NCI-H2196 (cell line): ENCODE data around the gene TNK2.
A peak's percentile ranks its signal among the peaks of the same experiment; 100 is the strongest.
"Not testable (repeated sequence)": the region's sequence is repeated elsewhere in the genome, so short reads cannot be mapped to it uniquely, and the experiment has no call there.

ENCODE experiments used
- DNase-seq: peaks from one replicate; lab custom pipeline; 2025; ENCODE audit not compliant: unreplicated experiment; lab: John Stamatoyannopoulos, UW

TNK2 gene

DNA sequence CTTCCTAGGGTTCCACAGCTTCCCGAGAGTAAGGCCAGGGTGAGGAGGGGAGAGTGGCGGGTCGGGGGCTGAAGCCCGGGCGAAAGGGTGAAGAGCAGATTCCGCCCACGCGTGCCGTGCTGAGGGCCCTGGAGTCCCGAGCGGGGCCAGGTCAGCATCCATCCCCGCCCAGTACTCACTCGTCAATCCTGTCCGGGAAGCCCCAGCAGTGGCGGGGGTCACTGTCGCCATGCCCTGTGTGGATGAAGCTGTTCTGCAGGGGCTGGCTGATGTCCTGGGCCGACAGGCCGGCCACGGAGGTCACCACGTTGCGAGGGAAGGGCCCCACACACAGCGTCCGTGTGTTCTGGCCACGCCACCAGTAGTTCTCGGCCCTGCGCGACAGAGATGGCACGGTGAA, 36.3 kb downstream of the TNK2 start:
- DNase-seq = no peak

DNA sequence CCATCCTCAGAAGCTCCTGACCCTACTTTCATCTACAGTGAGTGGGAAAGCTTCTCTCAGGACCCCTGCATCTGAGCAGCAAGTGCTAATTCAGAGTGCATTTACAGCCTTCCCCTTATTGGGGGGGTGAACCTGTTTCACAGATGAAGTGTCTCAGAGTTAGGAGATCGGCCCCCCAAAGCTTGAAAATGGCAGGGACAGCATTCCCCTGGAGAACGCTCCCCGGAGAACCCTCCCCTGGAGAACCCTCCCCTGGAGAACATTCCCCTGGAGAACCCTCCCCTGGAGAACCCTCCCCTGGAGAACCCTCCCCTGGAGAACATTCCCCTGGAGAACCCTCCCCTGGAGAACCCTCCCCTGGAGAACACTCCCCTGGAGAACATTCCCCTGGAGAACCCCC, 36.7 kb downstream of the TNK2 start:
- DNase-seq = not testable (repeated sequence)

DNA sequence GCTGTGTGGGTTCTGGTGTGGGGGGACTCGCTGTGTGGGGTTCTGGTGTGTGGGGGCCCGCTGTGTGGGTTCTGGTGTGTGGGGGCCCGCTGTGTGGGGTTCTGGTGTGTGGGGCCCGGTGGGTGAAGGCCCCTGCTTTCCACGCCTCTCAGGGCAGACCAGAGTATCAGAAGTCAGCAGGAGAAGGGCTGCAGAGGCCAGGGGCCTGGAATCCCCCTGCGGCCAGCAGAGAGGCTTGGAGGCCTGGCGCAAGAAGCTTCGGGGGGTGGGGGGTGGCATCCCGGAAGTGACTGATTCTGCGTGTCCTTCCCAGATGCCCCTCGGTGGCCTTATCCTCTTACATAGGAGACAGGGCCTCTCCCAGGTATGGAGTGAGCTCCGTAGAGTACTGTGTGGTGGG, 37.4 kb downstream of the TNK2 start:
- no peak for DNase-seq

DNA sequence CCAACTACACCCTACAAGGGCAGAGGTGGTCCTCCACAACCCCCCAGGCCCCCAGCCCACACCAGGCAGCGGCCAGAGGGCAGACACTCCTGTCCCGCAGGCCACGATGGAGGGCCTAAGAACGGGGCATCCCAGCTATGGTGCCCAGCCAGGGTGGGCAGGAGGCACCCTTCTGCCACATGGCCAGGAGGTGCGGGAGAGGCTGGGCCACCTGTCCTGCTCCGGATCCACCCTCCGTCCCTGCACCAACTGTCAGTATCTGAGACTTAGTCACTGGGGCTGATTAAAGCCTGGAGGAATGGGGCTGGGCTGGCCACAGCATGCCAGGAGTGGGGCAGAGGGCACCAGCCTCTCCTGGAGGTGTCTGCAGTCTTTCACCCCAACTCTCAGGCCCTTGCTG, 37.9 kb downstream of the TNK2 start:
- no peak for DNase-seq

DNA sequence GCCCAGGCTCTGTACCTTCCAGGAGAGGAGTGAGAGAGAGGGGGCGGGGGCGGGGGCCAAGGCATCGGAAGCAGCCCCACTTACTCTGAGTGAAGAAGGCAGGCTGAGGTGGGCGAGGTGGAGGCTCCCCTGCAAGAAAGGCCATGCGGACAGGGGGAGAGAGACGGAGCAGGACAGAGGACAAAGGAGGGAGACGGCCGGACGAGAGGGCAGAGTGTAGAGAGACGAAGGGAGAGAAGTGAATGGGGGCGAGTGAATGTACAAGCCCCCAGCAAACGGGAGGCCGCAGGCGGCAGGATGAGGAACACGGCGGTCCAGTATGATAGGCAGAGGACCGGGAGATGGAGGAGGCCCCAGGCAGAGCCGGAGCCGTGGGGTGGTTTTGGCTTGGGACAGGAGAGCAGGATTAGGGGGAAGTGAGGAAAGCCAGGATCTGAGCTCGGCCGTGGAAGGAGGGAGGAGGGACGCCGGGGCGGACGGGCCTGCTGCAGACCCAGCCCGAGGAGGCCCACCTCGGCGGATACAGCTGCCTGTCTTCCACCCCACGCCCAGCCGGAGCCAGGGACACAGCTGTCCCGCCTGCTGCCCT, 38.8 kb downstream of the TNK2 start:
- no peak for DNase-seq

DNA sequence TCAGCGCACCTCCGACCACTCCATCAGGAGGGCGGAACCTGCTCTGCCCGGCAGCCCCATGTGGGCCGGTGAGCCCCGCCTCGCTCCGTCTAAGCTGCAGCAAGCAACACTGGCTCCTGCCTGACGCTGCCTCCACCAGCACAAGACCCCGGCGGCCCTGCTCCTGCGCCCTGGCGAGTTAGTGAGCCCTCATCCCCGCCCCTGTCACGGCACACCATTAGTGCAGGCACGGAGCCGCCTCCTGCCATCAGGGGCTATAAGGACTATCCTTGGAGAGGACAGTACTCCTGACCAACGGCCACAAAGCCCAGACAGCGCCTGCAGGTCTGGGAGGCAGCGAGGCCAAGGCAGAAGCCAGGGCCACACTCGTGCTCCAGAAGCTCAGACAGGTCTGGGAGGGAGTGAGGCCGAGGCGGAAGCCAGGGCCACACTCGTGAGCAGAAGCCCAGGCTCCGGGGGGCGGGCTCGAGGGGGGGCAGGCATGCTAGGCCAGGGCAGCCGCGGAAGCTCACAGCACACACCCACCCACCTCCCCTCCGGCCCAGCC, 39.4 kb downstream of the TNK2 start:
- DNase-seq = no peak

DNA sequence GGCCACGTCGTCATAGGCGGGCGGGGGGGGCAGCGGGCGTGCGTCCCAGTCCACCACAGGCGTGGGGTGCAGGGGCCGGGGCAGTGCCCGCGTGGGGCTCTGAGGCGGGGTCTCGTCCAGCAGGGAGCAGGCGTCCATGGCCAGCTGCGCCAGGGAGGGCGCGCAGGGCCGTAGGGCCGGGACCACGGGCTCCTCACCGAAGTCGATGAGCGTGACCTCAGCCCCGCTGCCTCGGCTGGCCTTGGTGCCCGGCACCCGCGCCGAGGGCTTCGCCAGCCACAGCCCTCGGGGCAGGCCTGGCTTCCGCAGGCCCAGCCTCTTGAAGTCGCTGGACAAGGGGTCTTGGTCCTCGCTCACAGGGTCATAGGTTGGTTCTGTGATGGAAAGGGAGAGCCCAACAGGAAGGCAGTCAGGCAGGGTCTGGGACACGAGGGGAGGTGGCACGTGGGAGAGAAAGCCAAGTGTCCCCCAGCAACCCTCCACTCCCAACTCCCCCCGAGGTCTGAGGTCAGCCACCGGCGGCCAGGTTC, 40.0 kb downstream of the TNK2 start:
- DNase-seq = no peak

DNA sequence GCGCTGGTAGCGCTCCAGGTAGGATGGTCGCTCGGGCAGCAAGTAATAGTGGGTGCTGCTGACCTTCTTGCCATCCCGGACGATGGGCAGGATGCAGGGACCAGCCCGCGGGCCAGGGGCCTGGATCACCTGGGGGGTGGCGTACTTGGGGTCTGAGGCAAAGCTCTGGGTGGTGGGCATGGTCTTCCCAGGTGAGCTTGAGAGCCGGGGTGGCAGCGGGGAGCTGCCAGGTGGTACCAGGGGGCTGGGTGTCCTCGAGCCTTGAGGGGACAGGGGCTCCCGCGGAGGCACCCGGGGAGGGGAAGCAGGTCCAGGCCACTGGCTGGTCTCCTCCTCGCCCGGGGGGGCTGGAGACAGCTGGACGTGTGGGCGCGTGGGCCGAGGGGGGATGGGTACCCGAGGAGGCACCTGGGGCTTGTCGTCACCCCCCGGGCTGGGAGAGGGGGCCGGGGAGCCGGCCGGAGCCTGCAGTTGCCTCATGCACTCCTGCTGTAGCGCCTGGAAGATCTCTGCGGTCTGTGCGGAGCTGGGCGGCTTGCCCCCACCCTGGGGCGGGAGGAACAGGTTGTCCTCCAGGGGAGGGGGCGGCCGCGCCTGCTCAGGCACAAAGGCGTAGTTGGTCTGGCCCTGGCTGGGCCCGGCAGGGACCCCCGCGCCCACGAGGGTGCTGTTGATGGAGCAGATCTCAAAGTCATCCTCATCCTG, 40.6 kb downstream of the TNK2 start:
- no peak for DNase-seq

DNA sequence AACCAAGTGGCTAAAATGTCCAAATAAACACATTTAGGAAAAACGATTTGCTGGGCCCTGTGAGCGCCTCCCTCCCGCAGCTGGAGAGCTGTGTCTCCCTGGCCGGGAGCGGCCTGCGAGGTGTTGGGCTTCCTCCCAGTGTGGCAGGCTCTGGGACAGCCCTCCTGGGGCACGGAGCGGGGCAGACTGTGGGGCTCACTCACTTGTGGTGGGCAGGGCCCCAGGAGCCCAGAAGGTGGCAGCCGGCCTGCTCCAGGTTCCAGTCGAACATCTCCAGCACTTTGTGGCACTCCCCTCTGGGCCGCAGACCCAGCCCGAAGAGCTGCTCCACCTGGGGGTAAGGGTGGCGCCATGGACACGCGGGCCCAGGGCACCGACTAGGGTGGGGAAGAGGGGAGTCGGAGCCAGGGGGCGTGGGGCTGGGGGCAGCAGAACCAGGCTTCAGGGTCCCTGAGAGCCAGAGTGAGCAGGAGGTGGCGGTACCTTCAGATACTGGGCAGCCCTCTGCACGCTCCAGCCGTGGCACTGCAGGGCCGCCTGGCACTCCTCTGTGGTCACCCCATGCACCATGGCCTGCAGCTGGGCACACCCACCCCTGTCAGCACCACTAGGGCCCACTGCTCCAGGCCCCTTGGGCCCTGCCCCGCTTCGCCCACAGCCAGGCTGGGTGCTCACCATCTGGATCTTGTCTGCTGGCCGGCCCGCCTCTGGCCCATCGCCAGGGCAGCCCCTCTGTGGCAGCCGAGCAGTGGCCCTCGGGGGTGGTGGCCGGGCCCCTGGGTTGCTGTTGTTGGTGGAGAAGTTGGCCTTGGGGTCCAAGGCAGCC, 41.5 kb downstream of the TNK2 start:
- DNase-seq = no peak

DNA sequence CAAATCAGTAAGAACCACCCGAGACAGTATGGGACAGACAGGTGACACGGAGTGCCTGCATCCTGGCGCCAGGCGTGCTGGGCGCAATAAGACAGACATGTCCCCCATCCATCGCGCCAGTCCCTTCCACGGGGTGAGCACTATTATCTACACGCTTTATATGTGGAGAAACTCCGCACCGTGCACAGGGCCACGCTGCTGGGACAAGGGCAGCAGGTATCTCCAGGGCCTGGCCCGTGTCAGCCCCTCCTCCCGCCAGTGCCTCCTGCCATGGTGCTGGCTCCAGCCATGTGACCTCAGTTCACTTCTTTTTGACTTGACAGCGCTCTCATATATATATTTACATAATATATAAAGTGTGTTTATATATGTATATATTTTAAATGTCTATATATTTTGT, 42.6 kb downstream of the TNK2 start:
- DNase-seq = no peak

DNA sequence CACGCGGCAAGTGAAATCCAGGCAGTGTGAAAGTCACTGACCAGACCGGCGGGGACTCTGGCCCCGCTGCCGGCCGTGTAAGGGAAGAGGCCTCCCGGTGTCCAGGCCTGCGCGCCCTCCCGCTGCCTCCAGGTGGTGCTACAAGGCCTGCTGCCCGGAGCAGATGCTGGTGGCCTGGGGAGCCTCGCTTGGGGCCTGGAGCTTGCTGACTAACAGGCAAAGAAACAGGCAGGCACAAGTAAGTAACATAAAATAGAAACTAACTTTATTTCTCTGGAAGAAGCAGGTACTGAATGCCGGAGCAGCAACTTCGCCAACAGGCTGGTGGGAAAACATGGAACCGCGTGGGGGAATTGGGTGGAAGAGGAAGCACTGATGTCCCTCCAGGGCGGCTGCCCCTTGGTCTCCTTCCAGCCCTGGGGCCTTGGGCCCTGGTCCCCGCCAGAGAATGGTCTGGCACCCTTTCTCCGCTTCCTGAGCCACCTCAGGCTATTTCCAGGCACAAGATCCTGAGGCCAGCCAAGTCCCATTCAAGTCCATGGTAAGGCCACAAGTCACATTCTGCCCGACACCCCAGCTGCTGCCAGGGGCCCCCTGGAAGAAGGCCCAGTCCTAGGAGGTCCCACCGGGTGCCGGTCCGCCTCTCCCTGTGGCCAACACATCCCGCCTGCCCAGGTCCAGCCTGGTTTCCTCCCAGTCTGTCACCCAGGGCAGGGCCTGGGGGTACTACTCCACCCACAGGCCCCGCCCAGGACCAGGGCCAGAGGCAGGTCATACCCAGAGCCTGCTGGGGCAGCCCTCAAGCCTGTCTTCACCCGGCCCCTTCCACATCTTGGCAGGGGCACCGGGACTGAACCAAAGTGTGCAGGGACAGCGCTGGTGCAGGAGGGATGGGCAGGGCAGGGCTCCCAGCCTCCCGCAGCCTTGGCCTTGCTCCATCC, 45.0 kb downstream of the TNK2 start:
- DNase-seq = peak; percentile 73

DNA sequence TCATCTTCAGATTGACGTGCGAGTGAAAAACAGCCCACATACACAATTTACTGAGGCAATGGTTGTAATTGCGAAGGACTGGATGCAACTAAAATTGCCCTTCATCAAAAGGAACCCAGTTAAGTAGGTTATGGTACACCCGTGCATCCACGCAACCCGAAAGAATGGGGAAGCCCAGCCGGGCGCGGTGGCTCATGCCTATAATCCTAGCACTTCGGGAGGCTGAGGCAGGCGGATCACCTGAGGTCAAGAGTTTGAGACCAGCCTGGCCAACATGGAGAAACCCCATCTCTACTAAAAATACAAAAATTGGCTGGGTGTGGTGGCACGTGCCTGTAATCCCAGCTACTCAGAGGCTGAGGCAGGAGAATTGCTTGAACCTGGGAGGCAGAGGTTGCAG, 46.0 kb downstream of the TNK2 start:
- not testable (repeated sequence) for DNase-seq

DNA sequence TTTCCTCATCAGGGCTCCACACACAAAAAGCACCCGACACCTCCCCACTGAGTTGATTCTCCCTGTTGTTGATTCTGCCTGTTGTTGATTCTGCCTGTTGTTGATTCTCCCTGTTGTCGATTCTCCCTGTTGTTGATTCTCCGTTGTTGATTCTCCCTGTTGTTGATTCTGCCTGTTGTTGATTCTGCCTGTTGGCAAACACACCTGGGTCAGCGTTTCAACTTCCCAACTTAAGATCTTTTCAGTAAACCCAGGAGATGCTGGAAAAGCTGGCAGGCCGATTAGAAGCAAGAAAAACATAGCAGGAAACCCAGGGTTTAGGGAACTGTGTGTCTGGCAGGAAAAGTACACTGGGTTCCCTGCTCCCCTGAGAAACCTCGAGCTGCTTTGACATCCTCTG, 47.9 kb downstream of the TNK2 start:
- no peak for DNase-seq

DNA sequence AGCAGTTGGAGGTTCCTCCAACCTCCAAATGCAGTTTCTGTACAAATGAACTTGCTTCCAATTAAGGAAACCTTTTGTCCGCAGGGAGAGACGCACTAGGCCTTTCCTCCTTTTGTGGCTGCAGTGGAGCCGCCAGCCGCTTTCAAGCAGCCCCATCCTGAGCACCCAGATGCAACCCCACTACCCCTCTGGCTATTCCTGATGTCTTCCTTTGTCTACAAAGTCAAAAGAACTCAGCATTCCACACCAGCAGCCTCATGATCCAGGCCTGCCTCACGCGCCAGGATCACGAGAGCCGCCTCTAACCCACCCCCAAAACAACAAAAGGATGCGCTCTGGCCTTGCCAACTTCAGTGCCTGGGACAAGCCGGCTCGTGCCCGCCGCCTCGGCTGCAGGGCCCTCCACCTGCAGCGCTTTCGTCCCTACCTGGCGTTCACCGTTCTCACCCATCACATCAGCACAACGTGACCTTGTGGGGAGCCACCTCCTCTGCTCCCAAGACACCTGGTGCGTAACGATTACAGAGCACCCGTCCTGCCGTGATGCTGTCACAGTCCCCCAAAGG, 48.4 kb downstream of the TNK2 start:
- no peak for DNase-seq

DNA sequence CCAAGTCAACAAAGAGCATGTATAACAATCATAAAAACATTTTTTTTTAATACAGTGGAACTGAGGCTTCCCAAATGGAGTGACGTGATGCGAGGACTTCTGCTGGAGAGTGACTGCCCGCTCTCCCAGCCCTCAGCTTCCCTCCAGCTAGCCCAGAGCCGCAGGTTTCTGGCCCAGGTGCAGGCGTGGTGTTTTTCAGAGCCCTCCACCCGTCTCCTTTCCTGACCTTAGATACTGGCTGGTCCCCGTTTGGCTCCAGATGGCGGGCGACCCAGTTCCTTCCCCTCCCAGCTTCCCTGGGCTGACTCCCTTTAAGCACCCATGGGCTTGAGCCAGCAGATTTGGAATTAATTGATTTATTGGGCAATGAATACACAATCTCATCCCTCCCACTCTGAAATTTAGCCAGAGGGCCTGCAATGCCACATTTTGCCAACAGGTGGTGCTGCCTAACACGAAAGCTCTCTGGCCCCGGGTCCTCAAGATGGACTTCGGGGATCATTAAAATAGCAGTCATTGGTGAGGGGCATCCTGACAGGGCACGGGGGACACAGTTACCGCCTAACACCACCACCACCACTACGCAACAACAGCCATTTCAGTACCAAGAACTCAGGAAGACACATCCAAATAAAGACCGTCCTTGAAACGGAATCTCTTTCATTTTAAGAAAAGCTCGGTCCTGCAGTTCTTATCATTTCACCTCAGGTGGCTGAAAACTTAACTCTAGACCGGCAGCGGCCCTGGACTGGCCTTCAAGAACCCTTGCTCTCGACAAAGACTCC, 49.1 kb downstream of the TNK2 start:
- DNase-seq = peak; percentile 94

DNA sequence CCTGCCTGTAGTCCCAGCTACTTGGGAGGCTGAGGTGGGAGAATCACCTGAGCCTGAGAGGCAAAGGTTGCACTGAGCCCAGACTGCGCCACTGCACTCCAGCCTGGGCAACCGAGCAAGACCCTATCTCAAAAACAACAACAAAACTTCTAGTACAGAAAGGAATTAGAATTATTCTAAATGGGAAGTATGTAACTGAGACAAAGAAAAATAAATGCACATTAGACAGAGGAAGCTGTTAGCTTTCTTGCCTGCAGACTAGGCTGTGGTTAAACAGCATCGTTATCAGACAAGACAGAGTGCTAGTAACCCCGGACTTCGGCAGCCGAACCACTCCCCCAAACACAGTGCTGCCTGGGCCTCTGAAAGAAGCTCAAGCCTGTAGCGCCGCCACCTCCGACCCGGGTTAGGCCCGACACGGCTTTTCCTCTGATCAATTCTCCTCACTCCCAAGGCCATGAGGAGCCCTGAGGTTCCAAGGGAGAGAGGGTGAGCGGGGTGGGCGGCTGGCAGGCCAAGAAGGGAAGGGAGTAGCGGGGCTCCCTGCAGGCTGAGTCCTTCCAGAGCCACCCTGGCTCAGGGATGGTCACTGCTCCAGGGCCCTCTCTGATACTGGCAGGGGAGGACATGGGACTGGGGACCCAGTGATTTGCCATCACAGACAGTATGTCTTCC, 51.8 kb downstream of the TNK2 start:
- DNase-seq = no peak

DNA sequence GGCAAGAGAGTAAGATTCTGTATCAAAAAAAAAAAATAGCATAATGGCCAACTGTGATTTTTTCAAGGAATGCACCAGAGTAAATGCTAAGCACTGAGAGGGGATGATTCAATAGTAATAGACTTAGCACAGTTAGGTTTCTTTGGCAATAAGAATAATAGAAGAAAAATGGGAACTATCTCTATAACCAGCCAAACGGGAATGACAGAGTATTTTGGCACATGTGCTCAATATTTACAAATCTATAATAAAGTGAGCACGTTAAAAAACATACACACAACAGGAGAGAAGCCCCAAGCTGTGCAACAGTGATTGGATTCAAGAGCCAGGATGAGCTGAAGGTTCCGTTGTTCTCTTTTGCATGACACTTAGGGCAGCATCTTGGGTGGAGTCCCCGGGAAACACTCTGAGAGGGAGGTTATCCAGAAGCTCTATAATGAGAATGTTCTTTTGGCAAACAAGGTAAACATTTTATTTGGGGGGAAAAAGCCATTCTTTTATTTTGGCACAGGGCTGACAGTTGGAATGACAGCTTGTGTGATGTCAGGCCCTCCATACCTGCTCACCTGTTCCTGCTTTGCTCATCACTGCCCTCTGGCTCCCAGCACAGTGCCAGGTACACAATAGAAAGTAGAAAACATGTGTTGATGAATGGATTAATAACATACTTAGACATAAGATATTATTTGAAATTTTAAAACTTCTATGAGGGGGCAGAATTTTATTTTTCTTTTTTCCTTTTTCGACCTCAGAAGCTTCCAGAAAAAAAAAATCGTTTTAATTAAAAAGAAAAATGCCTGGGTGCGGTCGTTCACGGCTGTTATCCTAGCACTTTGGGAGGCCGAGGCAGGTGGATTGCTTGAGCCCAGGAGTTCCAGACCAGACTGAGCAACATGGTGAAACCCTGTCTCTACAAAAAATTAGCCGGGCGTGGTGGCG, 52.6 kb downstream of the TNK2 start:
- DNase-seq = peak; percentile 51
